ENCODE results near the gene KCNE5.

- TF ChIP-seq, protein P1, sequence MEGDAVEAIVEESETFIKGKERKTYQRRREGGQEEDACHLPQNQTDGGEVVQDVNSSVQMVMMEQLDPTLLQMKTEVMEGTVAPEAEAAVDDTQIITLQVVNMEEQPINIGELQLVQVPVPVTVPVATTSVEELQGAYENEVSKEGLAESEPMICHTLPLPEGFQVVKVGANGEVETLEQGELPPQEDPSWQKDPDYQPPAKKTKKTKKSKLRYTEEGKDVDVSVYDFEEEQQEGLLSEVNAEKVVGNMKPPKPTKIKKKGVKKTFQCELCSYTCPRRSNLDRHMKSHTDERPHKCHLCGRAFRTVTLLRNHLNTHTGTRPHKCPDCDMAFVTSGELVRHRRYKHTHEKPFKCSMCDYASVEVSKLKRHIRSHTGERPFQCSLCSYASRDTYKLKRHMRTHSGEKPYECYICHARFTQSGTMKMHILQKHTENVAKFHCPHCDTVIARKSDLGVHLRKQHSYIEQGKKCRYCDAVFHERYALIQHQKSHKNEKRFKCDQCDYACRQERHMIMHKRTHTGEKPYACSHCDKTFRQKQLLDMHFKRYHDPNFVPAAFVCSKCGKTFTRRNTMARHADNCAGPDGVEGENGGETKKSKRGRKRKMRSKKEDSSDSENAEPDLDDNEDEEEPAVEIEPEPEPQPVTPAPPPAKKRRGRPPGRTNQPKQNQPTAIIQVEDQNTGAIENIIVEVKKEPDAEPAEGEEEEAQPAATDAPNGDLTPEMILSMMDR (IDR thresholded peaks at IDR 0.05; ENCODE audit: insufficient read depth, low read length), result no peak
- TF ChIP-seq SPI1 (IDR thresholded peaks at IDR 0.05; ENCODE audit: borderline replicate concordance, low read depth), result no peak
These were observed 39.5 kb downstream of the KCNE5 start for GRCh38 chrX:109585488-109585887.

Measured in HL-60 (cell line).